Left lung (tissue), 14 donors: ENCODE results near the gene KIAA1549. TPM values are rescaled to one million over a fixed set of nuclear protein-coding genes. Genes with fewer than 3 reads are reported as not detected.
"Not testable (repeated sequence)": the region's sequence is repeated elsewhere in the genome, so short reads cannot be mapped to it uniquely, and the experiment has no call there.

ENCODE experiments used
- ATAC-seq: fragments of 200-7000 bp; cut with Tn5 transposase; one replicate; pipeline ENCODE4 v1.9.1; 2020; ENCODE audit warnings: moderate library complexity
- DNase-seq, 4 donors: peaks; one replicate each; pipeline ENCODE4 v3.0.0-alpha.2; 2013 to 2020
- H3K27ac ChIP-seq, 2 donors: fragments of 200-600 bp; sonication (generic) in 1 of 2; one replicate each; pipeline versions ENCODE4 v1.5.0 to v1.8.0; 2020 to 2021
- H3K27me3 ChIP-seq, 2 donors: fragments of 200-600 bp; sonication (generic) in 1 of 2; one replicate each; pipeline versions ENCODE4 v1.5.0 to v1.8.0; 2020 to 2021
- H3K36me3 ChIP-seq, 2 donors: fragments of 200-600 bp; sonication (generic) in 1 of 2; one replicate each; pipeline versions ENCODE4 v1.5.0 to v1.8.0; 2020 to 2021
- H3K4me1 ChIP-seq, 2 donors: fragments of 200-600 bp; one replicate each; pipeline ENCODE4 v1.8.0; 2021
- H3K4me3 ChIP-seq, 2 donors: fragments of 200-600 bp; sonication (generic) in 1 of 2; one replicate each; pipeline versions ENCODE4 v1.5.0 to v1.8.0; 2020 to 2021; ENCODE audit warnings: mild to moderate bottlenecking in 1 of 2
- H3K9me3 ChIP-seq, 2 donors: fragments of 200-600 bp; sonication (generic) in 1 of 2; one replicate each; pipeline versions ENCODE4 v1.5.0 to v1.8.0; 2020 to 2021
- intact Hi-C, 2 donors: fragments of 100-400 bp; cut with DNase I; formaldehyde crosslinking; loops; one replicate each; pipeline versions ENCODE4 v1.11.2 to v1.14.2; 2022
- long read RNA-seq, 12 donors: library from polyadenylated mRNA in 2 of 12; unstranded in 2 of 12; transcript quantifications; one replicate each; pipeline ENCODE4 v2.0.0 and lab custom pipeline, GENCODE V29; 2019 to 2026
- polyA plus RNA-seq, 6 donors: library from polyadenylated mRNA; unstranded; fragments of 120-200 nt; gene quantifications; one replicate each; pipeline ENCODE4 v1.2.1, GENCODE V29; 2013; ENCODE audit not compliant: insufficient read length in 6 of 6
- total RNA-seq, 2 donors: library from RNA; stranded (reverse); fragmentation: NEBNext Ultra II Directional; extraction: Animal tissue kit (Norgen Biotek cat#: 25700); gene quantifications; one replicate each; pipeline ENCODE4 v1.2.1, GENCODE V29; 2021
- TF ChIP-seq, protein P1 (sequence below), 2 donors: fragments of 200-600 bp; sonication (generic) in 1 of 2; IDR thresholded peaks; one replicate each; pipeline versions ENCODE4 v1.5.0 to v1.8.0; 2021; ENCODE audit warnings: antibody characterized with exemption in 2 of 2
- donor health status: DM: no; HTN: yes; CAD: no.
- donor health status: DM: no; HTN: no; CAD: no.

The KIAA1549 gene
- 1 to 10 TPM; 4.1 to 4.8 TPM for total RNA-seq
- 10 to 100 TPM; 13.9 to 16.9 (median 15.6) TPM for polyA plus RNA-seq
- long read RNA-seq, donor 1, partial matches to known transcripts: 13 of 13 reads
- long read RNA-seq, donor 1, other reads (novel, unspliced or antisense): 0 of 13 reads
- long read RNA-seq, donor 2, partial matches to known transcripts: 7 of 7 reads
- long read RNA-seq, donor 2, other reads (novel, unspliced or antisense): 0 of 7 reads
- long read RNA-seq, donor 3, partial matches to known transcripts: 7 of 7 reads
- long read RNA-seq, donor 3, other reads (novel, unspliced or antisense): 0 of 7 reads
- long read RNA-seq, donor 4: 0 reads
- long read RNA-seq, donor 5, partial matches to known transcripts: 9 of 9 reads
- long read RNA-seq, donor 5, other reads (novel, unspliced or antisense): 0 of 9 reads
- long read RNA-seq, donor 6: 0 reads
- long read RNA-seq, donor 7: 0 reads
- long read RNA-seq, donor 8: 0 reads
- long read RNA-seq, donor 9: 0 reads
- long read RNA-seq, donor 10: 0 reads
- long read RNA-seq, donor 11, partial matches to known transcripts: 9 of 9 reads
- long read RNA-seq, donor 11, other reads (novel, unspliced or antisense): 0 of 9 reads
- long read RNA-seq, donor 12, partial matches to known transcripts: 5 of 5 reads
- long read RNA-seq, donor 12, other reads (novel, unspliced or antisense): 0 of 5 reads

DNA sequence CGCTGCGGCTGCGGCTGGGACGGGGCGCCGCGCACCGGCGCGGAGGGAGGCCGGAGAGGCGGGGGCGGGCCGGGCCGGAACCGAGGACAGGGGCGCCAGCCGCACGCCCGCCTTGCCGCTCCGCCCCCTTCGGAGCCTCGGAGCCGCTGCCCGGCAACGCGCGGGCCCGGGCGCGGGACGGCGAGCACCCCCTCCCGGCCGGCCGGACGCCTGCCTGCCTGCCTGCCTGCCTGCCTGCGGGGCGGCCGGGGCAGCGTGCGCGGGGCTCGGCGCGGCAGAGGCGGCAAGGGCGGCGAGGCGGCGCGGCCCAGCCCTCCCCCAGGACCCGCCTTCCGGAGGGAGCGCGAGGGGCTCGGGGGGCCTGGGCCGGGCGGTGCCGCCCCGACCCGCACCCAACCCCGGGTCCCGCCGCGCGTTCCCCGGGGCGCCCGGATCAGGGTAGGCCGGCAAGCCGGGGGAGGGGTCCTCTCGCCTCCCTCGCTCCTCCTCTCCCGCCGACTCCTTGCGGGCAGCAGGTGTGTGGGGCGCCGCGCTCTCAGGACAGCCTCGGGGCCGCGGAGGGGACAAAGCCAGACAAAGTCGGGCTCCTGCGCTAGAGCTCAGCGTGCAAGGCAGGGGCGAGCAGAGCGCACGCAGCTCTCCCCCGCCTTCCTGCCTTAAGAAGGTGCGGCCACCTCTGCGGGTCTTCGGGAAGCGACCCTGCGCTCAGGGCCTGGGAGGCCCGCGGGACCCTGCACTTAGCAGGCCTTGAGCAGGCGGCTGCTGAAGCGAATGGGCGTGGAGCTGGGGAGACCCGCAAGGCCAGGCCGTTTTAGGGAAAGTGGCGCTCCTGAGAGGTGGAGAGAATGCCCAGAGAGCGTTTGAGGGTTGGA, at the start of gene KIAA1549:
TSS of gene KIAA1549 (minus strand) at position 58 of the 872 bp plus-strand sequence. CDS start 120 bp downstream, outside the sequence.
- H3K36me3 ChIP-seq: no peaks in the 10 kb centered on the region
- H3K4me1 ChIP-seq: peaks cover 0 to 17% of the 10 kb centered on the region in 2 donors
- peaks cover 0 to 40% of the 10 kb centered on the region in 2 donors for H3K27me3 ChIP-seq
- peak in 3 of 4 donors; percentile 61 to 91 (median 80) for DNase-seq
- TF ChIP-seq, protein P1, sequence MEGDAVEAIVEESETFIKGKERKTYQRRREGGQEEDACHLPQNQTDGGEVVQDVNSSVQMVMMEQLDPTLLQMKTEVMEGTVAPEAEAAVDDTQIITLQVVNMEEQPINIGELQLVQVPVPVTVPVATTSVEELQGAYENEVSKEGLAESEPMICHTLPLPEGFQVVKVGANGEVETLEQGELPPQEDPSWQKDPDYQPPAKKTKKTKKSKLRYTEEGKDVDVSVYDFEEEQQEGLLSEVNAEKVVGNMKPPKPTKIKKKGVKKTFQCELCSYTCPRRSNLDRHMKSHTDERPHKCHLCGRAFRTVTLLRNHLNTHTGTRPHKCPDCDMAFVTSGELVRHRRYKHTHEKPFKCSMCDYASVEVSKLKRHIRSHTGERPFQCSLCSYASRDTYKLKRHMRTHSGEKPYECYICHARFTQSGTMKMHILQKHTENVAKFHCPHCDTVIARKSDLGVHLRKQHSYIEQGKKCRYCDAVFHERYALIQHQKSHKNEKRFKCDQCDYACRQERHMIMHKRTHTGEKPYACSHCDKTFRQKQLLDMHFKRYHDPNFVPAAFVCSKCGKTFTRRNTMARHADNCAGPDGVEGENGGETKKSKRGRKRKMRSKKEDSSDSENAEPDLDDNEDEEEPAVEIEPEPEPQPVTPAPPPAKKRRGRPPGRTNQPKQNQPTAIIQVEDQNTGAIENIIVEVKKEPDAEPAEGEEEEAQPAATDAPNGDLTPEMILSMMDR (IDR thresholded peaks at IDR 0.05): no peak
- intact Hi-C loops: loop anchor here in 1 of 2 donors (10.0 kb wide), 1 partner anchor 97 kb away; no protein-coding TSS in a partner anchor
- peak; percentile 93 for ATAC-seq
- no peak within 1 kb of the TSS for H3K27ac ChIP-seq
- H3K9me3 ChIP-seq: no peaks in the 10 kb centered on the region
- H3K4me3 ChIP-seq: peak within 1 kb of the TSS; percentile 51 to 52

DNA sequence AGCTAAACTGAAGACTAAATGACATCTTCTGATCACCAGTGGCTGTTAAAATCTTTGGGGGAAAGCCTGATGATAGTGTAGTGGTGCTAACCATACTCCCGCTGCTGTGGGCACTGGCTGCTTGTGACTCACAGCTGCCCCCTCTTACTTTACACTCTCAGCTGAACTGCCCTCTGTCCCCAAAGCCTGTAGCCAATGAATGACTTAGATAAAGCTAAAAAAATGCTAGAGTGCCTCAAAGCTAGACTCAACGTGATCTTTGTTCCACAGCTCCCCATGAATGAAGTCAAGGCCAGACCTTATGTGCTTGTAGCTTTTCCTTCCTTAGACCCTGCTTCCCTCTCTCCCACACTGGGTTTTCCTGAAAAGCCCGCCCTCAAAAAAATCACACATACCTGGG, 48.2 kb upstream of the KIAA1549 start:
- Histone ChIP-seq H3K4me1 (peaks cover 0 to under 1% of the 10 kb centered on the region in 2 donors), H3K27me3 (no peaks in the 10 kb centered on the region), H3K4me3 (no peak overlapping the region), H3K9me3 (no peaks in the 10 kb centered on the region), H3K27ac (no peak overlapping the region), H3K36me3 (peaks cover 0 to 18% of the 10 kb centered on the region in 2 donors)
- intact Hi-C loops: no loop called here
- TF ChIP-seq, protein P1 (IDR thresholded peaks at IDR 0.05): no peak
- ATAC-seq (no peak), DNase-seq (no peak)

DNA sequence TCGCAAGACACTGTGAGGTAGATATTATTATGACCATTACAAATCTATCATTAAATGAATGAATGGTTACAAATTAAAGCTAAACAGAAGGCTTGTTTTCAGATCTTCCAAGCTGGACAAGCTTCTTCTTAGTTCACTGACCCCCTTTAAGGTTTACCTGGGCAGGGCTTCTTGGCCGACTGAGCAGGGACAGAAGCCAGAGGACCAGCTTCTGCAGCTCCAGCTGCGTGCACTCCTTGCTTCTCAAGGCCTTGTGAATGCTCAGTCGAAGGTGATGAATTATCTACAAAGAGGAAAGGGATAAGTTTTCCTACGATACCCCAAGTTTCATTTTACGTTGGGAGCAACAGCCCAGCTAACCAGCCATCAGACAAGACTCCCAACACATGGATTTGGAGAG, 45.4 kb upstream of the KIAA1549 start:
- Histone ChIP-seq H3K9me3 (no peaks in the 10 kb centered on the region), H3K27ac (no peak overlapping the region), H3K4me1 (no peaks in the 10 kb centered on the region), H3K36me3 (peaks cover 0 to 29% of the 10 kb centered on the region in 2 donors), H3K4me3 (no peak overlapping the region), H3K27me3 (no peaks in the 10 kb centered on the region)
- DNase-seq (no peak), ATAC-seq (no peak)
- TF ChIP-seq, protein P1 (IDR thresholded peaks at IDR 0.05): no peak
- intact Hi-C loops: no loop called here

DNA sequence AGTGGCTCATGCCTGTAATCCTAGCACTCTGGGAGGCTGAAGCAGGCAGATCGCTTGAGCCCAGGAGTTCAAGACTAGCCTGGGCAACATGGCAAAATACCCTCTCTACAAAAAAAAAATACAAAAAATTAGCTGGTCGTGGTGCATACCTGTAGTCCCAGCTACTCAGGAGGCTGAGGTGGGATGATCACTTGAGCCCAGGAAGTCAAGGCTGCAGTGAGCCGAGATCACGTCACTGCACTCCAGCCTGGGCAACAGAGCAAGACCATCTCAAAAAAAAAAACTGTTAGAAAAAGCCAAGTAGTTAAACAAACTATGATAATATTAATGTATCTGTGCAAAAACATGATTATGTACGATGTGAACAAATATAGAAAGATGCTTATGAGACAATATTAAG, 44.7 kb upstream of the KIAA1549 start:
- H3K4me1 ChIP-seq, H3K27ac ChIP-seq, ATAC-seq, H3K9me3 ChIP-seq, H3K27me3 ChIP-seq, DNase-seq, intact Hi-C loops, H3K4me3 ChIP-seq: not testable (repeated sequence)
- H3K36me3 ChIP-seq: peaks cover 0 to 29% of the 10 kb centered on the region in 2 donors

DNA sequence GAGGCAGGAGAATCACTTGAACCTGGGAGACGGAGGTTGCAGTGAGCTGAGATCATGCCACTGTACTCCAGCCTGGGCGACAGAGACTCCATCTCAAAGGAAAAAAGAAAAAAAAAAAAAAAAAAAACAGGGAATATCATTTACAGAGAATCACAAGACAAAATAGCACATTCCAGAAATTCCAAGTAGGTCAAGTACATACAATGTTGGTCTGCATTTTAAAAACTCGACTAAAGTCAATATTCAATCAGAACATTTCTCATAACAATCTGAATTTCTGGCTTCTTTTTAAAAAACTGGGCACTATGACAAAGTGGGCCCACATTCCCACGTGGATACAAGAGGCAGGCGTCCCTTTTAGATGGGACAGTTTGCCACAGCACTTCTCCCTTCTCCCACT, 41.9 kb upstream of the KIAA1549 start:
- DNase-seq: no peak
- intact Hi-C loops: no loop called here
- ATAC-seq: peak; percentile 31

More for the DNA sequence above, 41.9 kb upstream of the KIAA1549 start:
- no peaks in the 10 kb centered on the region for H3K9me3 ChIP-seq
- H3K27ac ChIP-seq: no peak overlapping the region
- no peaks in the 10 kb centered on the region for H3K4me1 ChIP-seq
- peaks cover 0 to 21% of the 10 kb centered on the region in 2 donors for H3K36me3 ChIP-seq
- TF ChIP-seq, protein P1 (IDR thresholded peaks at IDR 0.05): no peak
- no peaks in the 10 kb centered on the region for H3K27me3 ChIP-seq
- no peak overlapping the region for H3K4me3 ChIP-seq
